GM19193 (cell line): ENCODE data around the gene IMMT.

Experiments used
- POLR2A ChIP-seq: IDR thresholded peaks from 4 replicates; pipeline ENCODE4 v1.6.1; 2011; ENCODE audit not compliant: insufficient read depth, insufficient read length; ENCODE audit errors: extremely low read depth

Gene IMMT

GRCh38 chr2:86195055-86195807, at the start of gene IMMT:
IMMT (minus strand) TSS chr2:86195462; CDS start chr2:86195382, 80 bp downstream.
- TF ChIP-seq POLR2A, result peak; percentile 94

- no peak for TF ChIP-seq POLR2A
These were observed 48.9 kb upstream of the IMMT start for GRCh38 chr2:86243950-86244733.

- TF ChIP-seq POLR2A, result no peak
These were observed 48.0 kb upstream of the IMMT start for GRCh38 chr2:86243272-86243671.

- TF ChIP-seq POLR2A, result no peak
These were observed 46.3 kb upstream of the IMMT start for GRCh38 chr2:86241611-86242010.

GRCh38 chr2:86240251-86240650, 45.0 kb upstream of the IMMT start:
- TF ChIP-seq POLR2A, result no peak

GRCh38 chr2:86239745-86240144, 44.5 kb upstream of the IMMT start:
- no peak for TF ChIP-seq POLR2A

GRCh38 chr2:86239326-86239725, 44.1 kb upstream of the IMMT start:
- TF ChIP-seq POLR2A, result no peak

GRCh38 chr2:86238354-86238753, 43.1 kb upstream of the IMMT start:
- no peak for TF ChIP-seq POLR2A

- TF ChIP-seq POLR2A, result no peak
These were observed 41.9 kb upstream of the IMMT start for GRCh38 chr2:86237172-86237571.

- TF ChIP-seq POLR2A, result no peak
These were observed 40.1 kb upstream of the IMMT start for GRCh38 chr2:86235196-86235980.

- TF ChIP-seq POLR2A, result no peak
These were observed 39.4 kb upstream of the IMMT start for GRCh38 chr2:86234563-86235131.

GRCh38 chr2:86233436-86233835, 38.2 kb upstream of the IMMT start:
- no peak for TF ChIP-seq POLR2A

GRCh38 chr2:86232910-86233309, 37.6 kb upstream of the IMMT start:
- TF ChIP-seq POLR2A, result no peak

GRCh38 chr2:86232373-86232784, 37.1 kb upstream of the IMMT start:
- TF ChIP-seq POLR2A, result no peak

- no peak for TF ChIP-seq POLR2A
These were observed 36.6 kb upstream of the IMMT start for GRCh38 chr2:86231680-86232372.

- TF ChIP-seq POLR2A, result no peak
These were observed 35.7 kb upstream of the IMMT start for GRCh38 chr2:86230961-86231360.
